Heart right ventricle (tissue), 16 donors: ENCODE data around the gene PARD6A. TPM values are rescaled to one million over a fixed set of nuclear protein-coding genes. Genes with fewer than 3 reads are reported as not detected.

Experiments used
- ATAC-seq, 8 donors: fragments of 200-7000 bp; cut with Tn5 transposase; one replicate each; pipeline ENCODE4 v1.9.1; 2020; ENCODE audit warnings: mild to moderate bottlenecking in 8 of 8, moderate library complexity in 8 of 8, moderate number of reproducible peaks in 1 of 8
- DNase-seq, 2 donors: peaks; one replicate each; pipeline ENCODE4 v3.0.0-alpha.2; 2020
- H3K27ac ChIP-seq, 10 donors: fragments of 200-600 bp; sonication (generic) in 2 of 10; one replicate each; pipeline versions ENCODE4 v1.5.0 to v1.8.0; 2020 to 2022; ENCODE audit warnings: mild to moderate bottlenecking in 3 of 10
- H3K27me3 ChIP-seq, 7 donors: fragments of 200-600 bp; one replicate each; pipeline ENCODE4 v1.8.0; 2021 to 2022; ENCODE audit warnings: mild to moderate bottlenecking in 2 of 7
- H3K36me3 ChIP-seq, 9 donors: fragments of 200-600 bp; sonication (generic) in 1 of 9; one replicate each; pipeline versions ENCODE4 v1.5.0 to v1.8.0; 2020 to 2022; ENCODE audit warnings: mild to moderate bottlenecking in 2 of 9
- H3K4me1 ChIP-seq, 9 donors: fragments of 200-600 bp; sonication (generic) in 1 of 9; one replicate each; pipeline versions ENCODE4 v1.5.0 to v1.8.0; 2020 to 2022; ENCODE audit warnings: mild to moderate bottlenecking in 4 of 9
- H3K4me3 ChIP-seq, 10 donors: fragments of 200-600 bp; sonication (generic) in 2 of 10; one replicate each; pipeline versions ENCODE4 v1.5.0 to v1.8.0; 2020 to 2022; ENCODE audit warnings: mild to moderate bottlenecking in 7 of 10, moderate library complexity in 2 of 10
- H3K9me3 ChIP-seq, 11 donors: fragments of 200-600 bp in 10 of 11; sonication (generic) in 2 of 11; one replicate each; pipeline versions ENCODE4 v1.5.0 to v1.8.0; 2013 to 2022; ENCODE audit warnings: mild to moderate bottlenecking in 2 of 11, control low read depth in 1 of 11, moderate library complexity in 1 of 11
- CTCF ChIP-seq, 9 donors: fragments of 200-600 bp; sonication (generic) in 2 of 9; IDR thresholded peaks; one replicate each; pipeline versions ENCODE4 v1.5.0 to v1.8.0; 2021 to 2022; ENCODE audit warnings: antibody characterized with exemption in 9 of 9, mild to moderate bottlenecking in 5 of 9, moderate library complexity in 1 of 9
- WGBS, 2 donors: extraction: QIAGEN DNeasy Blood & Tissue Kit; methylation state at CpG; one replicate each; pipeline ENCODE4 v1.1.7; 2013; ENCODE audit warnings: inconsistent platforms in 1 of 2; 5-methylcytosine and 5-hydroxymethylcytosine counted together
- intact Hi-C, 10 donors: fragments of 100-400 bp; cut with DNase I; formaldehyde crosslinking; loops; one replicate each; pipeline versions ENCODE4 v1.11.1 to v1.14.2; 2022
- long read RNA-seq, 3 donors: library from polyadenylated mRNA; unstranded; transcript quantifications; one replicate each; pipeline ENCODE4 v2.0.0, GENCODE V29; 2020 to 2021
- polyA plus RNA-seq, 2 donors: library from polyadenylated mRNA; stranded (reverse); fragments of 200-250 nt; gene quantifications; one replicate each; pipeline ENCODE4 v1.2.3, GENCODE V29; 2013
- total RNA-seq, 10 donors: library from RNA; stranded (reverse); fragmentation: NEBNext Ultra II Directional in 3 of 10; extraction: Animal tissue kit (Norgen Biotek cat#: 25700) in 3 of 10; gene quantifications; one replicate each; pipeline versions ENCODE4 v1.2.1 to v1.2.4, GENCODE V29; 2021 to 2023
- donor health status: Arrhythmogenic right ventricular cardiomyopathy.
- donor health status: ischemic (EF 13 %, LVEDD 7.1; RV severe dilation, severe dysfunction).
- donor health status: healthy with polysubstance abuse.
- donor health status: DM: no; HTN: yes; CAD: no.
- donor health status: DM: no; HTN: no; CAD: no.
- donor health status: ischemic (EF 25% LVEDD 6.9; RV normal size, moderate dysfunction).
- donor health status: ischemic (EF 25% LVEDD 5.7; RV mildly dilated, moderate dysfunction).
- donor health status: healthy.
- donor health status: DM: yes; HTN: yes; CAD: no.
- donor health status: Ischemic cardiomyopathy.
- donor health status: ischemic (EF 35%, LVEDD 5.7; RV mildly dilated, moderate dysfunction).
- donor health status: nonischemic (EF 11% LVEDD 7.7; RV severe dilation, severe dysfunction).
- donor health status: DM: yes; HTN: yes; CAD: no.
- donor health status: PGD.
- donor health status: ischemic (EF 29% LVEDD 5.4; RV normal size, mild dysfunction).
- donor health status: nonischemic (EF 23%, LVEDD 6.1; RV moderate dilation, normal function).

The PARD6A gene
- total RNA-seq (1 to 10 TPM; 1.7 to 5.9 (median 2.2) TPM), polyA plus RNA-seq (1 to 10 TPM; 2.7 to 5.8 TPM)
- long read RNA-seq, donor 1, transcript PARD6A-202 (3 exons, 1,260 nt): major isoform, 8 of 11 reads
- long read RNA-seq, donor 1, partial matches to known transcripts: 1 of 11 reads
- long read RNA-seq, donor 1, other reads (novel, unspliced or antisense): 1 of 11 reads
- long read RNA-seq, donor 2, partial matches to known transcripts: 0 of 3 reads
- long read RNA-seq, donor 2, other reads (novel, unspliced or antisense): 2 of 3 reads
- long read RNA-seq, donor 3, partial matches to known transcripts: 1 of 4 reads
- long read RNA-seq, donor 3, other reads (novel, unspliced or antisense): 1 of 4 reads

DNA sequence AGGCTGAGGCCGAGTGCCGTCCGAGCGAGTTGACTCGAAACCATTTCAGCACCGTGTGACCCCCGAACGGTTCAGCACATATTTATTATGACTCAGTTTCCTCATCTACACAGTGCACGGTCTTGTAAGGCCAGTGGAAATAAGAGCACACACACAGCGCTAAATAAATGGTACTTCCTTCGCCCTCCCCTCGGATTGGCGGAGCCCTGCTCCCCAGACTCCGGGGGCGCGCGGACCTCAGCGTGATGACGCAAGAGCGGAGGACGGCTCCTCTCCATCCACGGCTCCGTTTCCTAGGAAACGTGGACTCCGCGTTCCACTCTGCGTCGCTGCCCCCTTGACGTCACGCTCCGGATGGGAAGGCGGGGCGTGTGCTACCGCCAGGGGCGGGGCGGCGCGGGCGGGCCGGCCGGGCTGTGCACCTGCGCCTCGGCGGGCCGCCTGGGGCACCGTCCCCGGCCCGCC is at the start of gene PARD6A:
PARD6A (plus strand) TSS at position 397 of the 465 bp plus-strand sequence. CDS start 79 bp downstream, outside the sequence.
- WGBS, 2 donors: 0 to 1% methylated on average over 48 of the region's 48 CpGs
- Histone ChIP-seq H3K27ac (peak within 1 kb of the TSS; percentile 77 to 97 (median 90)), H3K4me3 (peak within 1 kb of the TSS; percentile 60 to 95 (median 82)), H3K4me1 (peaks cover 14 to 28% (median 21%) of the 10 kb centered on the region in 9 donors), H3K9me3 (no peaks in the 10 kb centered on the region), H3K27me3 (peaks cover 0 to 6% (median 0%) of the 10 kb centered on the region in 7 donors), H3K36me3 (peaks cover 0 to 44% (median 0%) of the 10 kb centered on the region in 9 donors)
- DNase-seq (peak; percentile 95 to 96), ATAC-seq (peak; percentile 81 to 97 (median 92))
- TF ChIP-seq CTCF (IDR thresholded peaks at IDR 0.05): no peak
- intact Hi-C loops: loop anchor here in 3 of 10 donors (1.0 to 10.0 kb wide), 5 partner anchors 98 to 166 kb away; partner anchors contain the start of gene CTCF (in 3 of the 3)

GRCh38 chr16:67613808-67614207 is 47.0 kb upstream of the PARD6A start:
- WGBS, 2 donors: 90 to 91% methylated on average over 10 of the region's 10 CpGs
- H3K4me3 ChIP-seq: no peak overlapping the region
- H3K36me3 ChIP-seq: peaks cover 0 to 83% (median 41%) of the 10 kb centered on the region in 9 donors
- no peaks in the 10 kb centered on the region for H3K4me1 ChIP-seq
- intact Hi-C loops: no loop called here
- no peak overlapping the region for H3K27ac ChIP-seq
- no peak for DNase-seq
- H3K9me3 ChIP-seq: no peaks in the 10 kb centered on the region
- TF ChIP-seq CTCF (IDR thresholded peaks at IDR 0.05): peak in 1 of 9 donors; percentile 29
- H3K27me3 ChIP-seq: no peaks in the 10 kb centered on the region
- no peak for ATAC-seq

- H3K4me1 ChIP-seq: peaks cover 0 to 13% (median 9%) of the 10 kb centered on the region in 9 donors
- no peak overlapping the region for H3K27ac ChIP-seq
- no peak for TF ChIP-seq CTCF (IDR thresholded peaks at IDR 0.05)
- H3K36me3 ChIP-seq: peaks cover 0 to 99% (median 73%) of the 10 kb centered on the region in 9 donors
- H3K4me3 ChIP-seq: no peak overlapping the region
- WGBS, 2 donors: 88 to 89% methylated on average over 14 of the region's 14 CpGs
- ATAC-seq (no peak), DNase-seq (no peak)
- no peaks in the 10 kb centered on the region for H3K9me3 ChIP-seq
- intact Hi-C loops: no loop called here
- no peaks in the 10 kb centered on the region for H3K27me3 ChIP-seq
Observed at GRCh38 chr16:67628216-67628615, 32.5 kb upstream of the PARD6A start.

DNA sequence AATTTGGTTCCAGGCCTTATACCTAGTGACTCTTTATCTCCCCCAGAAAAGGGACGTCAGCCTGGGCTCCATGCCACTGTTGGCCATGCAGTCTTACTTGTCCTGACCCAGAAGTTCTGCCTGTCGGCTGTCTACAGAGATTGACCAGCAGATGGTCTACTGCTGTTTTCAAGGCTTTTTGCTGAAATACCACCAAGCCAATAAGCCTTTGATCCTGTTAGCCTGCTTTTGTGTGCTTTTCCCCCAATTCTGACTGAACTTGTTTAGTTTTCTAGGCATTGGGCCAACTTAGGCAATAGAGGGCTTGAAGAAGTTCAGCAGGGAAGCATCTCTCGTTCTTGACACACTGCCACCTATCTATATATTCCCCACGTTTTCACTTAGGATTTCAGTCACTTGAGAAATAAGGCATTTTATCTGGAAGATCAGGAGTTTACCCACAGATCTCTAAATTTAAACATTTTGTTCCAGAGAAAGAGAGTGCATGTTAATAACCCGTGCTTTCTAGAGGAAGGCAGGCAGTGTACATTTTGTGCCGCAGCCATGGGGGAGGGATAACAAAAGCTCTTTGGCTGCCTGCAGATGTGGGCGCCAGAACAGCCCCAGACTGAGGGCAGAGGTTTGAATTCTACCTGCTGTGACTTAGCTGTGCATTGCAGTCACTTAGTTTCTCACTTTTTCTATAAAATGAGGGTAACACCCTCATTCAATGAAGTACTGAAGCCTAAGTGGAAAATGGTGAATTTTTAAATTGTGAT is 28.2 kb upstream of the PARD6A start:
- ATAC-seq (peak in 5 of 8 donors; percentile 34 to 84 (median 62)), DNase-seq (peak; percentile 58)
- Histone ChIP-seq H3K27ac (no peak overlapping the region), H3K4me1 (peaks cover 0 to 13% (median 9%) of the 10 kb centered on the region in 9 donors), H3K27me3 (no peaks in the 10 kb centered on the region), H3K36me3 (peaks cover 0 to 100% (median 53%) of the 10 kb centered on the region in 9 donors), H3K4me3 (no peak overlapping the region), H3K9me3 (no peaks in the 10 kb centered on the region)
- no peak for TF ChIP-seq CTCF (IDR thresholded peaks at IDR 0.05)
- 61 to 62% methylated on average over 7 of the region's 7 CpGs for WGBS, 2 donors
- intact Hi-C loops: no loop called here
